ENCODE data around the gene ADGRL1. TPM values are rescaled to one million over a fixed set of nuclear protein-coding genes. Genes with fewer than 3 reads are reported as not detected.

Gene ADGRL1
- total RNA-seq, 2 experiments from 2014 or later, result 22.2 to 23.9 TPM

DNA sequence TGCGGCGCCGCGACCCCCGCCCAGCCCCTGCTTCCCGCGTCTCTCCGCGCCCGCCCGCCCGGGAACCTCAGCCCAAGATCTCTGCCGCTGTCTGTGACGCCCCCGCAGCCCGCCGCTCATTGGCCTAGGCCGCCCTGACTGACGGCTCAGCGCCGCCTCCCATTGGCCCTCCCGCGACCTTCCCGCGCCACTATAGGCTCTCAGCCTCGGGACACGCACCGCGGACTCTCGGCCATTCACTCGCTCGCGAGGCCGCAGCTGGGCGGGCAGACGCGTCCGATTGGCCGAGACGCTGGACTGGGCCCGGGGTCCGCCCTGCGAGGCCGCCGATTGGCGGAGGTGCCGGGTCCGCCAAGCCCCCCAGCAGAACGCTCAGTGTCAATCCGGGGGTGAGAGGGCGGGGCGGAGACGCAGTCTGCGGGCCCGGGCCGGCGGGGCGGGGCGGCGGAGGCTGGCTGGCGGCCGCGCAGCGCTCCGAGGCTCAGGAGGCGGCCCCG is 88.3 kb downstream of the ADGRL1 start, which contains the start of gene PRKACA:
Gene PRKACA (minus strand): TSS at position 95 of the 497 bp plus-strand sequence. CDS start 215 bp downstream, outside the sequence.
- TF ChIP-seq, protein P1, sequence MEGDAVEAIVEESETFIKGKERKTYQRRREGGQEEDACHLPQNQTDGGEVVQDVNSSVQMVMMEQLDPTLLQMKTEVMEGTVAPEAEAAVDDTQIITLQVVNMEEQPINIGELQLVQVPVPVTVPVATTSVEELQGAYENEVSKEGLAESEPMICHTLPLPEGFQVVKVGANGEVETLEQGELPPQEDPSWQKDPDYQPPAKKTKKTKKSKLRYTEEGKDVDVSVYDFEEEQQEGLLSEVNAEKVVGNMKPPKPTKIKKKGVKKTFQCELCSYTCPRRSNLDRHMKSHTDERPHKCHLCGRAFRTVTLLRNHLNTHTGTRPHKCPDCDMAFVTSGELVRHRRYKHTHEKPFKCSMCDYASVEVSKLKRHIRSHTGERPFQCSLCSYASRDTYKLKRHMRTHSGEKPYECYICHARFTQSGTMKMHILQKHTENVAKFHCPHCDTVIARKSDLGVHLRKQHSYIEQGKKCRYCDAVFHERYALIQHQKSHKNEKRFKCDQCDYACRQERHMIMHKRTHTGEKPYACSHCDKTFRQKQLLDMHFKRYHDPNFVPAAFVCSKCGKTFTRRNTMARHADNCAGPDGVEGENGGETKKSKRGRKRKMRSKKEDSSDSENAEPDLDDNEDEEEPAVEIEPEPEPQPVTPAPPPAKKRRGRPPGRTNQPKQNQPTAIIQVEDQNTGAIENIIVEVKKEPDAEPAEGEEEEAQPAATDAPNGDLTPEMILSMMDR (IDR thresholded peaks at IDR 0.05), result no peak
- ChIA-PET POLR2A (interaction anchor here (0.7 to 2.7 kb wide), 13 partner anchors 14 to 370 kb away, joined by 3 to 27 read pairs (median 4); partner anchors contain the start of genes ASF1B, C19orf53, IL27RA and MISP3), CTCF (interaction anchor here (1.3 kb wide), 1 partner anchor 19 kb away, joined by 14 read pairs; the partner anchor contains the start of gene ASF1B)
- no peaks in the 10 kb centered on the region for H3K36me3 ChIP-seq (ENCODE audit: insufficient read depth, low read length)
- Mint-ChIP-seq H3K9me3 (no peaks in the 10 kb centered on the region), H3K27ac (peak within 1 kb of the TSS; percentile 93), H3K27me3 (no peaks in the 10 kb centered on the region), H3K4me1 (ENCODE audit: low read depth) (peaks cover 55% of the 10 kb centered on the region), H3K4me3 (peak within 1 kb of the TSS; percentile 97), H3K36me3 (ENCODE audit: low read depth) (peaks cover 13% of the 10 kb centered on the region)
- ATAC-seq (ENCODE audit: poor library complexity) (peak; percentile 87), DNase-seq (peak; percentile 94 to 99 (median 97))
- peaks cover 59% of the 10 kb centered on the region for H3K4me1 ChIP-seq (ENCODE audit: insufficient read depth, low read length)
- peak within 1 kb of the TSS; percentile 86 for H3K4me3 ChIP-seq (ENCODE audit: low read length)
- peak within 1 kb of the TSS; percentile 65 to 83 for H3K27ac ChIP-seq (ENCODE audit: low read depth in 1 of 2, low read length in 2 of 2)
- intact Hi-C loops (cut with DNase I, micrococcal nuclease), result loop anchor here (1.0 to 5.0 kb wide), 5 partner anchors 19 to 237 kb away; partner anchors contain the start of genes ASF1B (in 2 of the 2) and MISP3 (in 1 of the 2)
- H3K9me3 ChIP-seq (ENCODE audit: control insufficient read depth in 1 of 2, insufficient read depth in 1 of 2, low read length in 2 of 2), result no peaks in the 10 kb centered on the region
- H3K27me3 ChIP-seq (ENCODE audit: control insufficient read depth in 1 of 2, insufficient read depth in 2 of 2, low read length in 2 of 2), result no peaks in the 10 kb centered on the region

DNA sequence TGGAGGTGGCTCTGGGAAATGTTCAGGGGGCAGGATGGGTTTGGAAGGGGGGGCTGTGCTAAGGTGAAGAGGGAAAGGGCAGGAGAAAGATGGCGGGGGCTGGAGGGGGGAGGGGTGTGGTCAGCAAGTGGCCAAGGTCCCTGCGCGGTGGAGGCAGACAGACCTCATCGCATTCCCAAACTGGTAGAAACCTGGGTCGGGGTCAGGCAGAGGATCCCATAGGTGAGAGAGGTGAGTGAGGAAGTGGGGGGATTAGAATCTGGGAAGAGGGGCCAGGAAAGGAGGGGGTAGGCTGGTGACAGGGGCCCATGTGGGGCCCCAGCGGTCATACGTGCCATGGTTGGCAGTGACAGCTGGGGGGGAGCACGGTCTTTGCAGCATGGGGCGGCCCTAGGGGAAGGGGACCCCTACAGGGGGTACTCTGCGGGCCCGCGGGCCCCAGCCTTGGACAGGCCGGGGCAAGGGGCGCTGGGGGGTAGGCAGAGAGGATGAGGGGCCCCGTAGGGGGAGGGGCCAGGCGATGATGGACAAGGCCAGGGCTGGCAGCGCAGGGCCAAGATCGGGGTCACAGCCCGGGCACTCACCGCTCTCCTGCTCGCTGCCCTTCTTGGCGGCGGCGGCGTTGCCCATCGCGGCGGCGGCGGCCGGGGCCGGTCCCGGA is 88.9 kb downstream of the ADGRL1 start:
- Mint-ChIP-seq H3K27ac (peak overlapping the region; percentile 89), H3K4me3 (peak overlapping the region; percentile 93), H3K36me3 (ENCODE audit: low read depth) (peaks cover 13% of the 10 kb centered on the region), H3K9me3 (no peaks in the 10 kb centered on the region), H3K27me3 (no peaks in the 10 kb centered on the region), H3K4me1 (ENCODE audit: low read depth) (peaks cover 57% of the 10 kb centered on the region)
- peaks cover 65% of the 10 kb centered on the region for H3K4me1 ChIP-seq (ENCODE audit: insufficient read depth, low read length)
- ChIA-PET CTCF (interaction anchor here (1.3 to 4.2 kb wide), 2 partner anchors 20 kb away, joined by 14 to 18 read pairs; partner anchors contain the start of gene ASF1B), POLR2A (interaction anchor here (0.7 to 2.7 kb wide), 12 partner anchors 15 to 369 kb away, joined by 3 to 27 read pairs (median 4); partner anchors contain the start of genes ASF1B, C19orf53, IL27RA and MISP3)
- intact Hi-C loops (cut with DNase I, micrococcal nuclease), result loop anchor here (1.0 to 5.0 kb wide), 3 partner anchors 26 to 45 kb away; partner anchors contain the start of gene MISP3 (in 1 of the 2)
- H3K27me3 ChIP-seq (ENCODE audit: control insufficient read depth in 1 of 2, insufficient read depth in 2 of 2, low read length in 2 of 2), result no peaks in the 10 kb centered on the region
- TF ChIP-seq, protein P1 (IDR thresholded peaks at IDR 0.05), result no peak
- no peak overlapping the region for H3K27ac ChIP-seq (ENCODE audit: low read depth in 1 of 2, low read length in 2 of 2)
- no peak for ATAC-seq (ENCODE audit: poor library complexity)
- DNase-seq, result peak in 5 of 14 experiments; percentile 6 to 63 (median 22)
- no peaks in the 10 kb centered on the region for H3K36me3 ChIP-seq (ENCODE audit: insufficient read depth, low read length)
- H3K9me3 ChIP-seq (ENCODE audit: control insufficient read depth in 1 of 2, insufficient read depth in 1 of 2, low read length in 2 of 2), result no peaks in the 10 kb centered on the region
- peak overlapping the region; percentile 86 for H3K4me3 ChIP-seq (ENCODE audit: low read length)

DNA sequence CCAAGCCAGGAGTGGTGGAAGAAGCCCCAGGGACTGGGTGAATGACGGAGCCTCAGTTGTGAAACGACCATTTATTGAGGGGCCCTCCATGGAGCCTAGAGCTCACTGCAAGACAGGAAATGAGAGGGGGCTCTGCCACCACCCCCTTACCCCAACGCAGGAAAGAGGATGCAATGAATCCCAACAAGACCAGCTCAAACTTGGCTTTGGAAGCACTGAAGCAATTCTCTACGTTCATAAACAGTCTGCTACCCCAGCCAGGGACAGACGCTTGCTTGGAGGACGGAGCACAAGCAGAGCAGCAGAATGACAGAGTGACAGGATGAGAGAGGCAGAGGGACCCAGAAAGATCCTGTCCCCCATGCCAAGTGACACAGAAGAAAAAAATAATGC is 89.4 kb downstream of the ADGRL1 start:
- Histone ChIP-seq H3K4me3 (ENCODE audit: low read length) (peak overlapping the region; percentile 86), H3K36me3 (ENCODE audit: insufficient read depth, low read length) (no peaks in the 10 kb centered on the region), H3K4me1 (ENCODE audit: insufficient read depth, low read length) (peaks cover 70% of the 10 kb centered on the region), H3K9me3 (ENCODE audit: control insufficient read depth in 1 of 2, insufficient read depth in 1 of 2, low read length in 2 of 2) (no peaks in the 10 kb centered on the region), H3K27me3 (ENCODE audit: control insufficient read depth in 1 of 2, insufficient read depth in 2 of 2, low read length in 2 of 2) (no peaks in the 10 kb centered on the region), H3K27ac (ENCODE audit: low read depth in 1 of 2, low read length in 2 of 2) (no peak overlapping the region)
- Mint-ChIP-seq H3K9me3 (no peaks in the 10 kb centered on the region), H3K4me3 (peak overlapping the region; percentile 93), H3K27ac (peak overlapping the region; percentile 68), H3K4me1 (ENCODE audit: low read depth) (peaks cover 62% of the 10 kb centered on the region), H3K27me3 (no peaks in the 10 kb centered on the region), H3K36me3 (ENCODE audit: low read depth) (peaks cover 13% of the 10 kb centered on the region)
- DNase-seq (no peak), ATAC-seq (ENCODE audit: poor library complexity) (no peak)
- POLR2A ChIA-PET, result interaction anchor here (0.9 to 3.0 kb wide), 3 partner anchors 20 to 36 kb away, joined by 3 to 16 read pairs (median 13); partner anchors contain the start of gene ASF1B
- CTCF ChIA-PET, result interaction anchor here (4.2 kb wide), 1 partner anchor 20 kb away, joined by 18 read pairs; the partner anchor contains the start of gene ASF1B
- intact Hi-C loops (cut with DNase I, micrococcal nuclease), result loop anchor here (5.0 kb wide), 2 partner anchors 34 to 44 kb away; partner anchors contain the start of gene MISP3 (in 1 of the 2)
- TF ChIP-seq, protein P1 (IDR thresholded peaks at IDR 0.05), result no peak

Data from CD4-positive, alpha-beta T cell (primary cell).